Stimulated activated CD4-positive, alpha-beta T cell treated with anti-CD3 and anti-CD28 coated beads, Interleukin-12 subunit alpha, Interleukin-12 subunit beta, amount 100 ng/mL, for 48 hours (primary cell): Measurements from ENCODE around the gene TMTC3.
"Not testable (repeated sequence)": the region's sequence is repeated elsewhere in the genome, so short reads cannot be mapped to it uniquely, and the experiment has no call there.

Experiments
- DNase-seq, 3 donors: peaks; one replicate each; pipeline ENCODE4 v3.0.0-alpha.2; 2020; ENCODE audit warnings: low read depth in 2 of 3, low spot score in 1 of 3

The TMTC3 gene

DNA sequence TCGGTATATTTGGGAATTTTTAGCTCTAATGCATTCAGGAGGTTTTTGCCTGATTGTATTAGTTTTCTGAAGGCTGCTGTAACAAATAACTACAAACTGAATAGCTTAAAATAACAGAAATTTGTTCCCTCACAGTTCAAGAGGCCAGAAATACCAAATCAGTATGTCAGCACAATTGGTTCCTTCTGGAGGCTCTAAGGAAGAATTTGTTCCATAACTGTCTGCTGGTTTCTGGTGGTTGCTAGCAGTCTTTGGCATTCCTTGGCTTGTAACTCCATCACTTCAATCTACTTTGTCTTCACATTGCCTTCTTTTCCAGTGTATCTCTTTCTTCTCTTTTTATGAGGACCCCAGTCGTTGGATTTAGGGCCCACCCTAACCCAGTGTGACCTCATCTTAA is 21.3 kb downstream of the TMTC3 start:
- DNase-seq, result no peak

DNA sequence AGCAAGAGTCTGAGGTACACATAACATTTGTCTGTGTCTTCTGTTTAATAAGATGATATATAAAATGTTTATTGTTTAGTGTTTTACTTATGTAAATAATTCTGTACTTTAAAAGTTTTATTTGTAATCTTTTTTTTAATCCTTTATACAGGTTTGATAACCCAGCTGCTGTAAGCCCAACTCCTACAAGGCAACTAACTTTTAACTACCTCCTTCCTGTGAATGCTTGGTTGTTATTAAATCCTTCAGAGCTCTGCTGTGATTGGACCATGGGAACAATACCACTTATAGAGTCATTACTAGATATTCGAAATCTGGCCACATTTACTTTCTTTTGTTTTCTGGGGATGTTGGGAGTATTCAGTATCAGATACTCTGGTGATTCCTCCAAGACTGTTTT is 24.1 kb downstream of the TMTC3 start:
- no peak for DNase-seq

DNA sequence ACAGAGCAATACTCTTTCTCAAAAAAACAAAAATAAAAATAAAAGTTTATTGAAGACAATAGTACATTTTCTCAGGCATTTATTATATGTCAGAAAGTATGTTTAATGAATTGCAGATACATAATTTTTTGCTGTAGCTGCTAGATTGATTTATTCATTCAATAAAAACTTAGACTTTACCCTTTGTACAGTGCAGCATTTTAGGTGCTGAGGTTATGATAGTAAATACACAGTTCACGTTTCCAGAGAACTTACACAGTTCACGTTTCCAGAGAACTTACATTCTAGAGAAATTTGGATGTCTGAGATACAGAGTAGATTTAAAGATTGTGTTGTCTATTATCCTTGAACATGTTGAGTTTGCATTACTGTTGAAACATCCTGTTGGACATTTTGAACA is 25.3 kb downstream of the TMTC3 start:
- no peak for DNase-seq

DNA sequence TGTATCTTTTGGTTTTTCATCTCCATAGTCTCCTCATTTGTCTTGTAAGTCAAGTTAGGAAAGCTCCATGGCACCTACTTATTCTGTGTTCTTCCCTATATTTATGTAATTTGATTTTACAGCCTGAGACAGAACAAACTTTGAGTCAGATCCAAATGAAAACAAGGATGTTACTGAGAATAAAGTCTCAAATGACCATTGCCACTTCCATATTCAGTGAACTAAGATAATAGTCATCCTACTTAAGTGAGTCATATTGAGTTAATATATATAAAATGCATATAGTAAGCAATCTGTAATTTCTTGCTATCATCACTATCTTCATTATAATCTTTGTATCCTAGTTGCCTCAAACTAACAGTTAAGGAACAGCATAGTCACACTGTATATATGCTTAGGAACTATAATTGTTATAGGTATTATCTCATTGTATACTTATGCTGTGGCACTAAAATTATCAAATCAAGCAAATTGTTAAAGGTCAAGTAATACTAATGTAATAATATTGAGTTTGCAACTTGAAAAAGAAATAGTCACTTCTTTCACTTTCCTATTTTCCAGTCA is 30.8 kb downstream of the TMTC3 start:
- no peak for DNase-seq

DNA sequence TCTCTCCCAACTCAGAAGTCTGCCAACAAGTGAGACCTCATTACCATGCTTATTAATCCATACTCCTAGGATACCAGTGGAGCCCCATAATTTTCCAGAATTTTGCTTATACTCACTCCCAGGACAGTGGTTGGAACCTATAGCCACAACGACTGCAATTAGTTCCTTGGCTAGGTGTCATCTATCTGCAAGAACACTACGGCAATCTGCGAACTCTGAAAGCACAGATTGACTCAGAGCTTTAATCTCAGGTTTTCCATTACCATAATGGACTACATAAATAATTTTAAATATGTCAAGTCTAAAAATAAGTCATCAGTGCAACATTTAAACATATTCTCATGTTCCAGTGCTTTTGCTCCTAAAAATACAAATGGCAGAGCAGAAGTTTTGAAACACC is 33.4 kb downstream of the TMTC3 start:
- no peak for DNase-seq

DNA sequence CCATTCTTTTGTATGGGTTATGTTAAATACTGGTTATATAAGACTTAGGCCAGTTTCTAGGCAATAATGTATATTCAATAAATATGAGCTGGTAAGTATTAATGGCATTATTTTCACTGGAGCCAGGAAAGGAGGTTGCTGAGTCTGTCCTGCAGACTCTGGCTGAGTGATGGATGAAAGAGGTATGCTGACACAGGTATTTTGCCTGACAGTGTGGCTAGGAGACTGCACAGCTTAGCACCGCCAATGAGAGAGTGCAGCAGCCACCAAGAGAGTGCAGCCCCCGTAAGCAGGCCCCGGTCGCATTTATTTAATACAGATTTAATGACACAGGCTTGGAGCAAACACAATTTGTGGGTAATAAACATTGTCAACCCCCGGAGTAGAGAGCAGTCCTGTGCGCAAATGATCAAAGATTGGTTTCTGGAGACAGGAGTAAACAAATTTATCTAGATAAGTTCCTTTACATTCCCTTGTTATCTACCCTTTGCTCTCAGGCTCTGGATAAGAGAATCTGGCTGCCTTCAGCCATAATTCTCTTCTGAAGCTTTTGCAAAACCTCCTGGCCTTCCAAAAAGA is 37.4 kb downstream of the TMTC3 start:
- DNase-seq, result no peak

DNA sequence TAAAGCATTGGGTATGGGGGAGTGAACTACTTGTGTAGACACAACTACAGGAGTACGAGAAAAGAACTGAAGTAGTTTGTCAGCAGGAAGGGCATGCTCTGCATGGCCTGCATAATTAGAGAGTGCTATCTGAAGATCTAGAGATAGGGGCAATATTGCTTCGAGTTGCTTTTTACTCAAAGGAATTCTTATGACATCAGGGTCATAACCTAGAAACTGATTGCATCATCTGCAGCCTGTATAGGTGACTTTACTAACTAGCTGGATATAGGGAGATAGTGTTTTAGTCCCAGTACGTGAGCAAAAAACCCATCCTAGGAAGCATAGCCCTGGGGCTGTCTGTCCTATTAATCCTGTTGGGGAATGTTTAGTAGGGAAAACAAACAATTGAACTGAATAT is 39.8 kb downstream of the TMTC3 start:
- DNase-seq, result no peak

DNA sequence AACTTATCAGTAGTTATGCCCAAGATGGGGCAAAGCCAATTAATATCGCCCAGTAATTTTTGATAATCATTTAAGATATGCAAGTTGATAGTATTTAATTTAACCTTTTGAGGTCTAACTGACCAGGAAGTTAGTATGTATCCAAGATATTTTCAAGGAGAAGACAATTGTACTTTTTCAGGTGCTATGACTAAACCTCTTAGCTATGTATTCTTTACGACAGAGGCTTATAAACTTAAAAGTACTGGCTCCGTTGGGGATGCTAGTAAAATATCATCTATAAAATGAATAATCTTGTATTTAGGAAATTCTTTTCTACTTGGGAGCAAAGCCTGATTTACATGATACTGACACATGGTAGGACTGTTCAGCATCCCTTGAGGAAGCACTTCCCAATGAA is 40.3 kb downstream of the TMTC3 start:
- DNase-seq, result no peak

DNA sequence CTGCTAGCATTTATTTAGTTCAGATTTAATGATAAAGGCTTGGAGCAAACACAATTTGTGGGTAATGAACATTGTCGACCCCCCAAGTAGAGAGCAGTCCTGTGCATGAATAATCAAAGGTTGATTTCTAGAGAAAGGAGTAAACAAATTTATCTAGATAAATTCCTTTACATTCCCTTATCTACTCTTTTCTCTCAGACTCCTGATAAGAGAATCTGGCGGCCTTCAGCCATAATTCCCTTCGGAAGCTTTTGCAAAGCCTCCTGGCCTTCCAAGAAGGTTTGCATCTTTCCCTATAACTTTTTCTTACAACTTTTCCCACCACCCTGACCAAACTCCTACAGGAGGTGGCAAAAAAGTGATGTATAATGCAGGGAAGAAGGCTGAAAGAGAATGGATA is 42.1 kb downstream of the TMTC3 start:
- DNase-seq, result no peak

DNA sequence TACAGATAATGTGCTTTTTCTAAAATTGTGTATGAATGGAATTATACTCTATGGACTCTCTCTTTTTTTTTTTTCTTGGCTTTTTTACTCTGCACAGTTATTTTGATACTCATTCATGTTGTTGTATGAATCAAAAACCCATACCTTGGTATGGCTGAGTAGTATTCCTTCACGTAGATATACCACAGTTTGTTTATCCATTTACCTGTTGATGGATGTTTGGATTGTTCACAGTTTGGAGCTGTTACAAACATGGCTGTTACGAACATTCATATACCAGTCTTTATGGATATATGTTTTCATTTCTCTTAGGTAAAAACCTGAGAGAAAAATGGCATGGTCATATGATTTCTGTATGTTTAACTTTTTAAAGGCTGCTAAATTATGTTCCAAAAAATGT is 43.2 kb downstream of the TMTC3 start:
- DNase-seq, result no peak

DNA sequence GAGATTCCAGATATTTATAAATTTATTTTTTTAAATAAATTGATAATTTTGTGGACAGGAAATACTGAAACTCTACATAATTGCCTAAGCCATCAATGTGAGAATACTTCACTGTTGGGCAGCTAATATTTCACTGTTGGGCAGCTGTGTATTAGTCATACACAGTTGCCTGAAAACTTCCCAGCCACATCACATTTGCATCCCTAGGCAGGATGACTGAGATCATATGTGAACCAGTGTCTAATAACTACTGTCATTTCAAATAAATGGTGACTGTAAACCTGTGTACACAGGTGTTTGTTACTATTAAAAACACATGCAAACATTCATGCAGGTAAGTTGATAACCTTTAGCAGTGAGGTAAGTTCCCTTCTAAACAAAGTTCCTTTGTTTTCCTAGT is 43.9 kb downstream of the TMTC3 start:
- DNase-seq, result no peak

DNA sequence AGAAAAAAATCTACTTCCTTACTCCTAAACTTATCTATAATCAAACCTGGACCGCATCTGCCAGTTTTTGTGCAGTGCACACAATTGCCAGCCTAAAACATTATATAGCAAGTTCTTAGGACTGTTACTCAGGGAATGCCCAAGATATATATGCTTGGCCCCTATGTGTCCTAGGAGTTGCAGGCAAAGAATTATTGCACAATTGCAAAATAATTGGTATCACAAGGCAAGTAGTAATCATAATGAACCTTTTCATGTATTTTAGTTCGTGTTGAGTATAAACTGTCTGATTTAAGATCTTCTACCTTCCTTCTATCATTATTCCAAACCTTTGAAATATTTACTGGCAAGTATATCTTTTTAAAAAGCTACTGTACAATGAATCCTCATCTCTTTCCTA is 45.5 kb downstream of the TMTC3 start:
- no peak for DNase-seq

DNA sequence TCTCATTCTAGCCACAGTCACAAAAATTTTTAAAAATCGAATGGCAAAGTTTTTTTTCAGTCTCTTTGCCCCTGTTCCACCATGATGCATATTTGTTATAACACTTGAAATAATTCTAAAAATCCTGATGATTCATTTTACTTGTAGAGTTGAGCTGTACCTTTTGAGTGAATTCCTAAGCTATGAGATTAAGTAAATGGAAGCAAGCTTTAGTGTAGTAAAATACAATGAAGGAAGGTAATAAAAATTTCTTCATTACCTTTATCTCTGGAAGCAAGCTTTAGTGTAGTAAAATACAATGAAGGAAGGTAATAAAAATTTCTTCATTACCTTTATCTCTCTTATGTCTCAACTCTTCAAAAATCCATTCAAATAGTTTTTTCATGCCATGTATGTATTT is 46.1 kb downstream of the TMTC3 start:
- no peak for DNase-seq

DNA sequence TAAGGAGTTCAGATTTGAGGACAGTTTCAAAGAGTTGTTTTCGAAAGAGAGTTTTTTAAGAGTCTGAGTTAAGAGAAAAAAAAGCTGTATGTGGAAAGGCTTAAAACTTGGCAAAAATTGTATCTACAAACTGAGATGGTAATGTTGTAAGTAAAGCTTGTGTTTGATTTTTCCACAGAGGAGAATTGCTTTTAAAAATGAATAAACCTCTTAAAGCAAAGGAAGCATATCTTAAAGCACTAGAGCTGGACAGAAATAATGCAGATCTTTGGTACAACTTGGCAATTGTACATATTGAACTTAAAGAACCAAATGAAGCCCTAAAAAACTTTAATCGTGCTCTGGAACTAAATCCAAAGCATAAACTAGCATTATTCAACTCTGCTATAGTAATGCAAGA is 50.3 kb downstream of the TMTC3 start:
- no peak for DNase-seq

DNA sequence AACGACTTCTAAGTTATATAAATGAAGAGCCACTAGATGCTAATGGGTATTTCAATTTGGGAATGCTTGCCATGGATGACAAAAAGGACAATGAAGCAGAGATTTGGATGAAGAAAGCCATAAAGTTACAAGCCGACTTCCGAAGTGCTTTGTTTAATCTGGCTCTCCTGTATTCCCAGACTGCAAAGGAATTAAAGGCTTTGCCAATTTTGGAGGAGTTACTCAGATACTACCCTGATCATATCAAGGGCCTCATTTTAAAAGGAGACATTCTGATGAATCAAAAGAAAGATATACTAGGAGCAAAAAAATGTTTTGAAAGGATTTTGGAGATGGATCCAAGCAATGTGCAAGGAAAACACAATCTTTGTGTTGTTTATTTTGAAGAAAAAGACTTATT is 52.8 kb downstream of the TMTC3 start:
- no peak for DNase-seq

DNA sequence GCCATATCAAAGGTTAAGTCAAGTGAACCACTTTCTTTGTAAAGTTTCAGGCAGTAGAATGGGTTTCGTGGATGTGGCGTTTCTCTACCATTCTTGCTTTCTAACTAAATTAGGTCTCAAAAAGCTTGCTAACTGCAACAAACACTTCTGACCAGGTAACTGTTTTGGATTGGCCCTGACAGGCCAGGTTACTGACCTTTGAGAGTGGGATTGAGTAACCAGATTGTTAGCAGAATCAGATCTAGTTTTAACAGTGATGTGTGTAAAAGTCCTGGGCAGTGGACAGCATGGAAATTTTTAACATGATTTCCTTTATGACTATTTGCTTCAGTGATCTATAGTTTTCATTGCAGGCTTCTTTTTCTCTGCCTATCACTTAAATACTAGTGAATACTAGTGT is 57.9 kb downstream of the TMTC3 start:
- DNase-seq, result no peak

DNA sequence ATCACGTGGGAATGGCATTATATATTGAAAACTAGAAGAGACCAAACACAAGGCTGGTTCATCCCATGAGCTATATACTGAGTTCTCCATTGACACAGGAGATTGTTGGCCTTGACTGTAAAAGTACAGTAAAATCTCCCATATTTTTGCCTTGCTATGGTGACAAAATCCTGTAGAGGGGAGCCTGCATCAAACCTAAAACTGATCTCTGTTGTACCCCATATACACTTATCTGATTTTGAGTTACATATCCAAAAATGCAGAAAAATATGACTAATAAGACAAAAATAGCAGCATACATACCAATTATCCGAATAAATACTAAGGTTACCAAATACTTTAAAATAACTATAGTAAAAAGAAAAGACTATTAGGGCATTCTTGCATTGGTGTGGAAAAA is 60.4 kb downstream of the TMTC3 start:
- DNase-seq, result no peak

DNA sequence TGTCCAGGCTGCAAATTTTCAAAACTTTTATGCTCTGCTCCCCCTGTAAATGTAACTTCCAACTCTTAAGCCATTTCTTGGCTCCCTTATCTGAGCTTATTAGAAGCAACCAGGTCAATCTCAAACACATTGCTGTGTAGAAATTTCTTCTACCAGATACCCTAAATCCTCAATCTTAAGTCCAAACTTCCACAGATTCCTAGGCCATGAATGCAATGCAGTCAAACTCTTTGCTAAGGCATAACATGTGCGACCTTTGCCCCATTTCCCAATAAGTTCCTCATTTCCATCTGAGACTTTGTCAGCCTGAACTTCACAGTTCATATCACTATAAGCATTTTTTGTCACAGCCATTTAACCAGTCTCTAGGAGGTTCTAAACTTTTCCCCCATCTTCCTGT is 64.5 kb downstream of the TMTC3 start:
- DNase-seq, result no peak

DNA sequence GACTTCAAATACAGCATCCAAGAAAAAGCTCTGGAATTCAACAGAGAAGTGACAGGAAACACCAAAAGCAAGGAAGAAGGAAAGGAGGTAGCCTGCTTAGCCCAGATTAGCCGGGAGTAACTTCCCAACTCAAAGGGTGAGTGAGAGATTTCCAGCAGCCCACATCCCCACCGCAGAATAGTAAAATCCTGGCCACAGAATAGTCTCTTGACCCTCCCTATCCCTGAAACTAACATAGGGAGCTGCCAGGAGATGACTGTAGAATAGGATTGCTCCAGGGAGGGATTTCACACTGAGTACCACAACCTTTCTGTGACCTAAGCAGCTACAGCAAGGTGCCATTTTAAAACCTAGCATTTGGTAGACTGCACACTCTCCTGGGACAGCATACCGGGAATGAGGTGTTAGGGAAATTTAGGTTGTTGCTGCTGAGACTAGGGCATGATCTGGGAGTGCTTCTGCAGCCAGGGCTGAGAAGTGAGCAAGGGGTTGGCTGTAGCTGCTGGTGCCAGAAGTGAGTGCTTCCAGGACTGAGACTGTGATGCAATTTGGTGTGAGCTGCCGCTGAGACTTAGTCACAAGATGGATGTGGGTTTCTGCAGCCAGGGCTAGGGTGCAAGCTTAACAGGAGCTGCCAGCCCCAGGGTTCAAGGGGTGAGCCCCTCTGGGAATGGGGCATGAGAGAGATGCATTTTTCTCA is 66.0 kb downstream of the TMTC3 start:
- DNase-seq, result no peak

DNA sequence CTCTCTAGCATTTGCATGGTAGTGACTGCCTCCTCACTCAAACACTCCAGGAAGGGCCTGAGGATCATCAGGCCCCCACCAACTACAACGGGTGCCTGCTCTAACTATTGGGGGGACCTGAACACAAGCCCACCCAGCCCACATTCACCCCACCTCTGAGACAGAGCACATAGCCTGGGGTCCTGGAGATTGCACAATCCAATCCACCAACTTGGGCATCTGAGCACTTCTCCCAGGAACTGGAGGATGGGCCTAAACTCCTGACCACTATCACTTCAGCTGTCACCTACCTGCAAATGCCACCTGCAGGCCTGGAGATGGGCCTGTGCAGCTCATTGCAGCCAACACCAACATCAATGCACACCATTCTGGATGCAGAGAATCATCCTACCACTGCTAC is 66.6 kb downstream of the TMTC3 start:
- DNase-seq, result no peak

DNA sequence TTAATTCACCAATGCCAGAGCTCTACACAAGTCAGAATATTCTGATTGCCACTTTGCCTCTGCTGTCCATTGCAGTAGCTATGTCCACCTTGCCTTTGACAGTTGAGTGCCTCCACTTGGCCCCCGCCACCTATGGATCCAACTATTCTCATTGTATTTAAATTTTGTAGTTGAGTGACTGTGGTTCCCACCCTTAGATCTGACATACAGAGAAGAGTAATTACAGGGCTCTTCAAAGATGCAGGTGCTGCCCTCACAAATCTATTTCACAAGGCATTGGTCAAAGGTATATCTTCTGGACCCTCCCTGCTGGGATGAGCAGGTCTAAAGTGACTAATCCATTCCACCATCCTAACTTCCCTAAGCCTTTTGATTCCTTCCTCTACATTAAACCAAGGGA is 68.2 kb downstream of the TMTC3 start:
- DNase-seq, result not testable (repeated sequence)

DNA sequence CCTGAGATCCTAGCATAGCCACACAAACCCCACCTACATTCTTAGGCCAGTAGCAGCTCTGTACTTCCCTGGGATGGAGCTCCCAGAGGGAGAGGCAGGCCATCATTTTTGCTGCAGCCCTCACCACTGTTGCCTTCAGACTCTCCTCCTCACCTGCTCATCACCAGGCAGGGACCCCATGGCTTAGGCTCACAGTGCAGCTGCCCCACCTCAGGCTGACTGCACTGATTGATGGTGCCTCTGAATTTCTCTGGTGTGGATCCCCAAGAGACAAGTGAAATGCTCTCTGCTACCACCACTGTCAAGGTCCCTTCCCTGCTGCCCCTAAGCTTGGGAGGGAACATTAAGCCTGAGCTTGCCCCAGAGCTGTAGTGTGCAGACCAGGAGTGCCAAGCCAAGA is 76.2 kb downstream of the TMTC3 start:
- no peak for DNase-seq

DNA sequence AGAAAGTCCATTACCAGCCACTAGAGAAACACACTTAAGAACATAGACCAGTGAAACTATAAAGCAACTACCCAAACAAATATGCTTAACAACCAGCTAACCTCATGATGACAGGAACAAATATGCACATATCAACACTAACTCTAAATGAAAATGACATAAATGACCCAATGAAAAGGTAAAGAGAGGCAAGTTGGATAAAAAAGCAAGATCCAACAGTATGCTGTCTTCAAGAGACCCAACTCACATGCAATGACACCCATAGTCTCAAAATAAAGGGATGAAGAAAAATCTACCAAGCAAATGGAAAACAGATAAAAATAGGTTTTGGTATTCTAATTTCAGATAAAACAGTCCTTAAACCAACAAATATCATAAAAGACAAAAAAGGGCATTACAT is 77.8 kb downstream of the TMTC3 start:
- no peak for DNase-seq
